Stomach (tissue), 4 donors: ENCODE data around the gene CCDC85A.

Source experiments
- CTCF ChIP-seq, 7 experiments: fragments of 450-650 bp in 4 of 7; fragments of 200-600 bp in 3 of 7; sonication (generic) in 3 of 7; IDR thresholded peaks; one replicate each; pipeline ENCODE4 v1.5.1; 2016 to 2019; ENCODE audit warnings: antibody characterized with exemption in 7 of 7, control low read depth in 2 of 7, mild to moderate bottlenecking in 1 of 7
- EP300 ChIP-seq: sonication (generic); formaldehyde crosslinking; IDR thresholded peaks from one replicate; pipeline ENCODE4 v1.6.1; 2017; ENCODE audit warnings: antibody characterized with exemption
- POLR2AphosphoS5 ChIP-seq, 3 donors: sonication (generic); formaldehyde crosslinking; IDR thresholded peaks; one replicate each; pipeline ENCODE4 v1.6.1; 2016; ENCODE audit warnings: antibody characterized with exemption in 3 of 3

GRCh38 chr2:56348392-56349210 lies 164.8 kb downstream of the CCDC85A start:
- TF ChIP-seq CTCF (IDR thresholded peaks at IDR 0.05) (no peak), EP300 (no peak), POLR2AphosphoS5 (IDR thresholded peaks at IDR 0.05) (no peak)
